Natural killer cell (primary cell): ENCODE data around the gene OLIG1. TPM values are rescaled to one million over a fixed set of nuclear protein-coding genes. Genes with fewer than 3 reads are reported as not detected.

Source experiments
- ATAC-seq, 3 donors: fragments of 150-1000 bp in 2 of 3; fragments of 200-7000 bp in 1 of 3; cut with Tn5 transposase; 1 replicate in 1 of 3; 2 replicates in 2 of 3; pipeline ENCODE4 v1.10.0; 2021; ENCODE audit warnings: mild to moderate bottlenecking in 2 of 3, moderate library complexity in 2 of 3
- DNase-seq, 2 donors: peaks; one replicate each; pipeline versions ENCODE4 v3.0.0 to v3.0.0-alpha.2; 2013 to 2021; ENCODE audit warnings: mixed read lengths in 1 of 2
- H3K27ac ChIP-seq: one replicate; pipeline ENCODE4 v1.5.1; 2013; ENCODE audit warnings: mild to moderate bottlenecking, low read length
- H3K27me3 ChIP-seq: one replicate; pipeline ENCODE4 v1.6.1; 2013; ENCODE audit warnings: low read length; ENCODE audit not compliant: control insufficient read depth, insufficient read depth
- H3K36me3 ChIP-seq: one replicate; pipeline ENCODE4 v1.6.1; 2013; ENCODE audit warnings: low read length; ENCODE audit not compliant: control insufficient read depth, insufficient read depth
- H3K4me1 ChIP-seq: one replicate; pipeline ENCODE4 v1.6.1; 2013; ENCODE audit warnings: low read length; ENCODE audit not compliant: control insufficient read depth, insufficient read depth
- H3K4me3 ChIP-seq: one replicate; pipeline ENCODE4 v1.5.1; 2013; ENCODE audit warnings: low read length
- H3K9me3 ChIP-seq: one replicate; pipeline ENCODE4 v1.6.1; 2013; ENCODE audit warnings: low read length; ENCODE audit not compliant: control insufficient read depth, insufficient read depth
- H3K27ac Mint-ChIP-seq, 2 donors: one replicate each; pipeline ENCODE4 v1.8.0; 2022; ENCODE audit warnings: mild to moderate bottlenecking in 2 of 2, mixed read lengths in 2 of 2, moderate library complexity in 1 of 2
- H3K27me3 Mint-ChIP-seq, 2 donors: one replicate each; pipeline ENCODE4 v1.8.0; 2022; ENCODE audit warnings: low read depth in 2 of 2, mixed read lengths in 2 of 2
- H3K36me3 Mint-ChIP-seq: one replicate; pipeline ENCODE4 v1.8.0; 2022; ENCODE audit warnings: mixed read lengths
- H3K4me1 Mint-ChIP-seq, 2 donors: one replicate each; pipeline ENCODE4 v1.8.0; 2022; ENCODE audit warnings: mixed read lengths in 2 of 2
- H3K4me3 Mint-ChIP-seq: one replicate; pipeline ENCODE4 v1.8.0; 2022; ENCODE audit warnings: mild to moderate bottlenecking, moderate library complexity, mixed read lengths
- H3K9me3 Mint-ChIP-seq, 2 donors: one replicate each; pipeline ENCODE4 v1.8.0; 2022; ENCODE audit warnings: mixed read lengths in 2 of 2
- WGBS: methylation state at CpG from one replicate; pipeline ENCODE4 v1.1.7; 2013; ENCODE audit warnings: missing lambda C conversion rate; ENCODE audit not compliant: insufficient coverage; 5-methylcytosine and 5-hydroxymethylcytosine counted together
- intact Hi-C: fragments of 100-400 bp; cut with micrococcal nuclease; formaldehyde crosslinking; loops from one replicate; pipeline ENCODE4 v1.14.2; 2022
- total RNA-seq, 4 donors: library from RNA; stranded (reverse); fragments of 120-200 nt in 1 of 4; gene quantifications; one replicate each; pipeline versions ENCODE4 v1.2.3 to v1.2.4, GENCODE V29; 2013 to 2022
- TF ChIP-seq, protein P1 (sequence below): fragments of 200-600 bp; IDR thresholded peaks from one replicate; pipeline ENCODE4 v1.8.0; 2022; ENCODE audit warnings: antibody characterized with exemption

Gene OLIG1, protein sequence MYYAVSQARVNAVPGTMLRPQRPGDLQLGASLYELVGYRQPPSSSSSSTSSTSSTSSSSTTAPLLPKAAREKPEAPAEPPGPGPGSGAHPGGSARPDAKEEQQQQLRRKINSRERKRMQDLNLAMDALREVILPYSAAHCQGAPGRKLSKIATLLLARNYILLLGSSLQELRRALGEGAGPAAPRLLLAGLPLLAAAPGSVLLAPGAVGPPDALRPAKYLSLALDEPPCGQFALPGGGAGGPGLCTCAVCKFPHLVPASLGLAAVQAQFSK
- total RNA-seq = 1 to 10 TPM in 1 of 3 donors, under 1 TPM in 2; 0.47 to 1.4 (median 0.48) TPM
- total RNA-seq (2013) = 0.72 TPM

- no peak within 1 kb of the TSS for H3K27ac Mint-ChIP-seq
- peaks cover 9 to 15% of the 10 kb centered on the region in 2 donors for H3K4me1 Mint-ChIP-seq
- intact Hi-C loops = no loop called here
- no peaks in the 10 kb centered on the region for H3K9me3 Mint-ChIP-seq
- TF ChIP-seq, protein P1, sequence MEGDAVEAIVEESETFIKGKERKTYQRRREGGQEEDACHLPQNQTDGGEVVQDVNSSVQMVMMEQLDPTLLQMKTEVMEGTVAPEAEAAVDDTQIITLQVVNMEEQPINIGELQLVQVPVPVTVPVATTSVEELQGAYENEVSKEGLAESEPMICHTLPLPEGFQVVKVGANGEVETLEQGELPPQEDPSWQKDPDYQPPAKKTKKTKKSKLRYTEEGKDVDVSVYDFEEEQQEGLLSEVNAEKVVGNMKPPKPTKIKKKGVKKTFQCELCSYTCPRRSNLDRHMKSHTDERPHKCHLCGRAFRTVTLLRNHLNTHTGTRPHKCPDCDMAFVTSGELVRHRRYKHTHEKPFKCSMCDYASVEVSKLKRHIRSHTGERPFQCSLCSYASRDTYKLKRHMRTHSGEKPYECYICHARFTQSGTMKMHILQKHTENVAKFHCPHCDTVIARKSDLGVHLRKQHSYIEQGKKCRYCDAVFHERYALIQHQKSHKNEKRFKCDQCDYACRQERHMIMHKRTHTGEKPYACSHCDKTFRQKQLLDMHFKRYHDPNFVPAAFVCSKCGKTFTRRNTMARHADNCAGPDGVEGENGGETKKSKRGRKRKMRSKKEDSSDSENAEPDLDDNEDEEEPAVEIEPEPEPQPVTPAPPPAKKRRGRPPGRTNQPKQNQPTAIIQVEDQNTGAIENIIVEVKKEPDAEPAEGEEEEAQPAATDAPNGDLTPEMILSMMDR = no peak
- H3K27me3 Mint-ChIP-seq = peaks cover 58 to 66% of the 10 kb centered on the region in 2 donors
- ATAC-seq = peak; percentile 54 to 70 (median 67)
- peaks cover 22% of the 10 kb centered on the region for H3K4me1 ChIP-seq
- H3K36me3 ChIP-seq = no peaks in the 10 kb centered on the region
- H3K27me3 ChIP-seq = peaks cover 49% of the 10 kb centered on the region
- no peak within 1 kb of the TSS for H3K4me3 ChIP-seq
- peak within 1 kb of the TSS; percentile 78 for H3K4me3 Mint-ChIP-seq
- H3K9me3 ChIP-seq = no peaks in the 10 kb centered on the region
- WGBS = under 1% methylated on average over 82 of the region's 82 CpGs
- no peak within 1 kb of the TSS for H3K27ac ChIP-seq
- no peaks in the 10 kb centered on the region for H3K36me3 Mint-ChIP-seq
- DNase-seq = peak in 1 of 2 donors; percentile 35
Measured at GRCh38 chr21:33069994-33070743, at the start of gene OLIG1. TSS of gene OLIG1 (plus strand) at chr21:33070141. CDS start at chr21:33070247, 106 bp downstream.

GRCh38 chr21:33020558-33021100, 49.3 kb upstream of the OLIG1 start:
- H3K4me1 Mint-ChIP-seq = peaks cover 38 to 54% of the 10 kb centered on the region in 2 donors
- peak overlapping the region in 1 of 2 donors; percentile 52 for H3K27ac Mint-ChIP-seq
- ATAC-seq (no peak), DNase-seq (no peak)
- H3K4me3 ChIP-seq = no peak overlapping the region
- no peak overlapping the region for H3K27ac ChIP-seq
- H3K27me3 Mint-ChIP-seq = peaks cover 70 to 79% of the 10 kb centered on the region in 2 donors
- no peaks in the 10 kb centered on the region for H3K36me3 ChIP-seq
- 5% methylated on average over 11 of the region's 16 CpGs for WGBS
- TF ChIP-seq, protein P1 = no peak
- intact Hi-C loops = loop anchor here (2.0 to 10.0 kb wide), 2 partner anchors 14 to 104 kb away; no protein-coding TSS in a partner anchor
- H3K9me3 ChIP-seq = no peaks in the 10 kb centered on the region
- H3K27me3 ChIP-seq = peaks cover 72% of the 10 kb centered on the region
- H3K9me3 Mint-ChIP-seq = no peaks in the 10 kb centered on the region
- H3K36me3 Mint-ChIP-seq = peaks cover 6% of the 10 kb centered on the region
- peaks cover 54% of the 10 kb centered on the region for H3K4me1 ChIP-seq
- H3K4me3 Mint-ChIP-seq = peak overlapping the region; percentile 84

GRCh38 chr21:33021150-33021549, 48.8 kb upstream of the OLIG1 start:
- Histone ChIP-seq H3K4me1 (peaks cover 59% of the 10 kb centered on the region), H3K36me3 (no peaks in the 10 kb centered on the region), H3K27me3 (peaks cover 77% of the 10 kb centered on the region), H3K27ac (no peak overlapping the region), H3K4me3 (no peak overlapping the region), H3K9me3 (no peaks in the 10 kb centered on the region)
- H3K27me3 Mint-ChIP-seq = peaks cover 70 to 83% of the 10 kb centered on the region in 2 donors
- DNase-seq (no peak), ATAC-seq (no peak)
- peaks cover 43 to 60% of the 10 kb centered on the region in 2 donors for H3K4me1 Mint-ChIP-seq
- 12% methylated on average over 10 of the region's 11 CpGs for WGBS
- H3K27ac Mint-ChIP-seq = no peak overlapping the region
- TF ChIP-seq, protein P1 = no peak
- intact Hi-C loops = loop anchor here (2.0 to 10.0 kb wide), 2 partner anchors 14 to 104 kb away; no protein-coding TSS in a partner anchor
- peak overlapping the region; percentile 13 for H3K4me3 Mint-ChIP-seq
- H3K9me3 Mint-ChIP-seq = no peaks in the 10 kb centered on the region
- peaks cover 6% of the 10 kb centered on the region for H3K36me3 Mint-ChIP-seq
